Activated CD8-positive, alpha-beta memory T cell treated with anti-CD3 and anti-CD28 coated beads, Interleukin-2, amount 50 U/mL, for 4 hours (primary cell): Measurements from ENCODE around the gene NR2F1-AS1.
"Not testable (repeated sequence)": the region's sequence is repeated elsewhere in the genome, so short reads cannot be mapped to it uniquely, and the experiment has no call there.

Experiments used
- DNase-seq: peaks from one replicate; pipeline ENCODE4 v3.0.0-alpha.2; 2020

Gene NR2F1-AS1

DNA sequence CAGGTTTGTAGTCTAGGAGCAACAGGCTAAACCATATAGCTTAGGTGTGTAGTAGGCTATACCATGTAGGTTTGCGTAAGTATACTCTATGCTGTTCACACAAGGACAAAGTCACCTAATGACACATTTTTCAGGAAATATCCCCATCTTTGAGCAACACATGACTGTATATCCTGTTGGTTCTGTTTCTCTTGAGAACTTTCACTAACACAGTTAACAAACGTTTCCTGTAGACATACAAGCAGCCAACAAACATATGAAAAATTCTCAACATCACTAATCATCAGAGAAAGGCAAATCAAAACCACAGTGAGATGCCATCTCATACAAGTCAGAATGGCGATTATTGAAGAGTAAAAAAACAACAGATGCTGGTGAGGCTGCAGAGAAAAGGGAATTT is 68.2 kb downstream of the NR2F1-AS1 start:
- no peak for DNase-seq

DNA sequence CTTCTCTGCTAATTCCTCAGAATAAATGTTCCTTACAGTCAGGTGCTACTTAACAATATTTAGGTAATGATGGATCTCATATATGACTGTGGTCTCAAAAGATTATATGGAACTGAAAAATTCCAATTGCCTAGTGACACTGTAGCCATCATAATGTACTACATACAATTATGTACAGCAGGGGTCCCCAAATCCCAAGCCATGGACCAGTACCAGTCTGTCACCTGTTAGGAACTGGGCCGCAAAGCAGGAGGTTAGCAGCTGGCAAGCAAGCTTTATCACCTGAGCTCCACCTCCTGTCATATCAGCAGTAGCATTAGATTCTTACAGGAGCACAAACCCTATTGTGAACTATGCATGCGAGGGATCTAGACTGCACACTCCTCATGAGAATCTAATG is 69.6 kb downstream of the NR2F1-AS1 start:
- no peak for DNase-seq

DNA sequence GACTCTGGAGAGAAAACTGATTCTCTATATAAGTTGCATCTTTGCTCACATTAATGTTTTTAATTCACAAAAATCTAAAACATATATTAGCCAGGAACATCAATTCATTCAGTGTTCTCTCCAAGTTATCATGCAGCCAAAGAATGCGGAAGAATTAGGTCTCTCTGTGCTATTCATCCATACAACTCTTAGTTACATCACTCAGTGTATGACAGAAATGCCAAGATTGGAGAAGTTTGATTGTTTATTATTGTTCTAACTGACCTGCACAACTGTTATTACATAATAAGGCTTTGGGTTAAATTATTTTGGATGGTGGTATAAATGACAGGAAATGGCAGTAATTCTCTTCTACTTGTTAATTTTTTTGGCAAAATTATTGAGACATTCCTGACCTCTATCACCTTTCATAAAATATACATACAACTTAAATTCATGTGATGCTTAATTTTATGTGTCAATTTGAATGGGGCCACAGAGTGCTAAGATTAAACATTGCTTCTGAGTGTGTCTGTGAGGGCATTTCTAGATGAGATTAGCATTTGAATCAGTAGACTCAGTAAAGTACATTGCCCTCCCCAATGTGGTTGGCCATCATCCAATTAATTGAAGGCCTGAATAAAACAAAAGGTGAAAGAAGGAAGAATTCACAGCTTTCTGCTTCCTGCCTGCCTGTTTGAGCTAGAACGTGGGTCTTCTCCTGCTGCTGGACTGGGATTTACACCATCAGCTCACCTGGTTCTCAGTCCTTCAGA is 70.2 kb downstream of the NR2F1-AS1 start:
- no peak for DNase-seq

- not testable (repeated sequence) for DNase-seq
Measured at GRCh38 chr5:93505553-93505952, 75.5 kb downstream of the NR2F1-AS1 start.

GRCh38 chr5:93503598-93504067 is 77.4 kb downstream of the NR2F1-AS1 start:
- DNase-seq, result no peak

- no peak for DNase-seq
Measured at GRCh38 chr5:93497096-93497495, 83.9 kb downstream of the NR2F1-AS1 start.

DNA sequence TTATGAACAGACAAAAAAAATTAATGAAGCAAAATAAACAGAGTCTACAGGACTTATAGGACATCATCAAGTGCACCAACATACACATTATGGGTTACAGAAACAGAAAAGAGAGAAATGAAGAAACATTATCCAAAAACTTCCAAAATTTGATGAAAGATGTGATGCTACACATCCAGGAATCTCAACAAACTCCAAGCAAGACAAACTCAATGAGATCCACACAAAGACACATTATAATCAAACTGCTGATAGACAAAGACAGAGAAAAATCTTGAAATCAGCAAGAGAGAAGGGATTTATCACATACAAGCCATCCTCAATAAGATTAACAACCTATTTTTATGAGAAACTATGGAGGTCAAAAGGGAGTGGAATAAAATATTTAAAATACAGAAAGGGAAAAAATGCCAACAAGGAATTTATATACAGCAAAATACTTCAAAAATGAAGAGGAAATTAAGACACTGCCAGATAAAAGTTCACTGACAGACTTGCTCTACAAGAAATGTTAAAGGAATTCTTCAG is 101.0 kb downstream of the NR2F1-AS1 start:
- no peak for DNase-seq

DNA sequence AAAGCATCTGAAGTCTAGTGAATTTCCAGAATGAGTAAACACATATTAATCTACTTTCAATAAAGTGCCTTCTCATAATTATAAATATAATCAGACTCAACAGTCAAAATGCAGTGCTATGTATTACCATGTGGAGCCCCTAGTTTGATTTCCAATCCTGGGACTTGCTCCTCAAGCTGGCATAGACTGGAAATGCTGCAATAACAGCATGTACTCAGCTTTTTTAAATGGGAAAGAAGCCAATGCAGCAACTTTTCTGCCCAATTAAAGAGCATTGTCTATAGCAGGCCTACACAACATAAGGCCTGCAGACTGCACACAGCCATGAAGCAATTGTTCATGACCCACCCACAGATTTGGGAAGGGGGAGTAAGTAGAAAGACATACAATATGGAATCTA is 103.2 kb downstream of the NR2F1-AS1 start:
- DNase-seq, result no peak

GRCh38 chr5:93476251-93476742 is 104.7 kb downstream of the NR2F1-AS1 start:
- DNase-seq, result no peak

- no peak for DNase-seq
Measured at GRCh38 chr5:93462916-93463315, 118.1 kb downstream of the NR2F1-AS1 start.

- no peak for DNase-seq
Measured at GRCh38 chr5:93461756-93462155, 119.3 kb downstream of the NR2F1-AS1 start.

DNA sequence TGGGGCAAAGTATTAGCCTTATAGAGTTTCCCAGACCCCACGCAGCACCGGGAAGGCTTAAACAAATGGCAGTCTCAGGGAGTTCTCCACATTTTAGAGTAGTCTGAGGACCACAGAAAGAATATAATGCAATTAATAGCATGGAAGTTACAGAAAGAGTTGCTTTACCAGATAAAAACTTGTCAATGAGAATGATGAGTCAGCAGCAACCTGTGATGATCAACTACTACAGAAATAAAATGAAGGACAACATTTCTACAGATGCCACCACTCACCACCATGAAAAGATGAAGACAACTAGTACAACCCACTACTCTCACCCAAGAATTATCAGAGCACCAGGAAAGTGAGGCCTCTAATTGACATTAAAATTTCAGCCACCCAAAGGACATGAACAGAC is 120.7 kb downstream of the NR2F1-AS1 start:
- no peak for DNase-seq

DNA sequence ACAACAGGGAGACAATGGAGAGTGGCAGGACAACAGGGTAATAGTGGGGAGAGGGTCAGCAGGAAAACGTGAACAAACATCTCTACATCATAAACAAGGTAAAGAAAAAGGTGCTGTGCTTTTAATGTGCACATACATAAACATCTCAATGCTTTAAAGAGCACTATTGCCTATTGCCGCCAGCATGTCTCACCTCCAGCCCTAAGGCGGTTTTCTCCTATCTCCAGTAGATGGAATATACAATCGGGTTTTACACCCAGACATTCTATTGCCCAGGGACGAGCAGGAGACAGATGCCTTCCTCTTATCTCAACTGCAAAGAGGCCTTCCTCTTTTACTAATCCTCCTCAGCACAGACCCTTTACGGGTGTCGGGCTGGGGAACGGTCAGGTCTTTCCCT is 124.2 kb downstream of the NR2F1-AS1 start:
- DNase-seq, result not testable (repeated sequence)

DNA sequence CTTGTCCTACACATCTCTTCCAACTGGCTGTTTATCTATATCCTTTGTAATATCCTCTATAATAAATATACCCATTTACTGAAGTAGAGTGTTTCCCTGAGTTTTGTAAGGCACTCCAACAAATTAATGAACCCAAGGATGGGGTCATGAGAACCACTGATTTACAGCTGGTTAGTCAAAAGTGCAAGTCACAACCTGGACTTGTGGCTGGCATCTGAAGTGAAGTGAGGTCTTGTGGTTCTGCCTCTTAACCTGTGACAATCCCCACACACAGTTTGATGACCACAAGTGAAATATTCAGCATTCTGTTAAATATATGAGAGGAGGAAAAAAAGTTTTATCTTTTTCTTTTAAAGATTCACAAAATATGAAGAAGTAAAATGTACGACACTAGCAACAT is 126.1 kb downstream of the NR2F1-AS1 start:
- no peak for DNase-seq

GRCh38 chr5:93452255-93452654 is 128.8 kb downstream of the NR2F1-AS1 start:
- no peak for DNase-seq

GRCh38 chr5:93438124-93438523 is 142.9 kb downstream of the NR2F1-AS1 start:
- no peak for DNase-seq

DNA sequence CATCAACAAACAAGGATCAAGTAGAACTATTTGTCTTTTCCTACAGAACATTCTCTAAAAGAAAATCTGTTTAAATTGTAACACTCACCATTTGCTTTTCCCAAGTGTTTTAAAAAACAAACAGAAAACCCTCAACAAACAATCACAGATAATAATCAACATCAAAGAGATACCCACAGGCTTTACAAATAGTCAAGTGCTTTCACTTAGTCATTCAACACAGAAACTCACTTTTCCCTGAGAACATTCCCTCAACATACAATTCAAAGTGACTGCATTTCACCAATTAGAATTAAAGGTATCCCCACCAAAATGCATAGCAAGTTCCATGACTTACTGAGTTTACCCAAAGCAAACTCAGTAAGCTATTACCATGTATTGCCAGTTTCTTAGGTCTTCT is 144.9 kb downstream of the NR2F1-AS1 start:
- DNase-seq, result no peak

DNA sequence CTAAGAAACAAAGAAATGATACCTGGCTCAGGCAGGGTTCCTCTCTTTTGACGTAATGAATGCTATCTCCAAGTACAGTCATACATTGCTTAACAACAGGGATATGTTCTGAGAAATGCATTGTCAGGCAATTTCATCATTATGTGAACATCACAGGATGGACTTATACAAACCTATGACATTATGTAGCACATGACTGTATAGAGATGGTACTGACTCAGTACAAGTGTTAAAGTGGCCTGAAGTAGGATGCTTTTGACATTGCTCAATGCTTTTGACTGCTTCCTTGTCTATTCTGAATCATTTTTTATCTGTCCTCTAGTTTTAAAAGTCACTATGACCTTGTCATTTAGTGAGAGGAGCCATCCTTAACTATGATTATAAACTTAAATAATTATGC is 147.6 kb downstream of the NR2F1-AS1 start:
- DNase-seq, result no peak

DNA sequence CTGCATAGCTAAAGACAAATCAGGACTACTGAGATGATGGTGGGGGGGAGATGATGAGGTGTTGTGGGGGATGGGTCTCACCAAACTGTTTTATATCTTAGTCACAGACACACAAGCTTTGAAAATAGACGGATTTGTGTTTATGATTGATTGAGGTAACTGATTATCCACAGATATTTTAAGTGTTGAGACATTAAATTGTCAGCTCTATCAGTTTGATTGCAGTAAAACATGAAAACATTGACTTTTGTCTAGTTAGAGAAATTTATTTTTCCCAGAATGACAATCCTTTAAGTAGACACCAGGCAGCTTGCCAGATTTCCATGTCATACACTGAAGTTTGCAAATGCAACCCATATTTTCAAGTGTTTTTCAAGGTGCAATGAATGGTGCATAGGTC is 149.8 kb downstream of the NR2F1-AS1 start:
- DNase-seq, result no peak

- no peak for DNase-seq
Measured at GRCh38 chr5:93430673-93431199, 150.3 kb downstream of the NR2F1-AS1 start.

DNA sequence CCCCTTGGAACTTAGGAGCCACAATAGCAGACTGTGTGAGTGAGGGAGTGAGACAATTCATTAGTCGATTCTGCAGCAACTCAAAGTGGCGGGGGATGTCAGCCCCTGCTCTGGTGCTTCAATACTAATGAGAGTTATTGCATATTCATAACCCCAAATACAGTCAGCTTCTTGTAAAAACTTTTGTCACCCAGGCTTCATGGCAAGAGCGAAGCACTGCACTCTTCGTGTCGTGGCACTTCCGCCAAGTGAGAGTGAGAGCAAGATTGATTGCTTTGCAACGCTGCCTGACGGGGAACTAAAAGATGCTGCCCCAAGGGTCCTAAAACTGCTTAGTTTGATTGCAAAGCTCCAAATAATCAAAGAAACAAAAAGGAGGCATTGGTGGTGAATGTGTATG is 150.9 kb downstream of the NR2F1-AS1 start:
- DNase-seq, result no peak

DNA sequence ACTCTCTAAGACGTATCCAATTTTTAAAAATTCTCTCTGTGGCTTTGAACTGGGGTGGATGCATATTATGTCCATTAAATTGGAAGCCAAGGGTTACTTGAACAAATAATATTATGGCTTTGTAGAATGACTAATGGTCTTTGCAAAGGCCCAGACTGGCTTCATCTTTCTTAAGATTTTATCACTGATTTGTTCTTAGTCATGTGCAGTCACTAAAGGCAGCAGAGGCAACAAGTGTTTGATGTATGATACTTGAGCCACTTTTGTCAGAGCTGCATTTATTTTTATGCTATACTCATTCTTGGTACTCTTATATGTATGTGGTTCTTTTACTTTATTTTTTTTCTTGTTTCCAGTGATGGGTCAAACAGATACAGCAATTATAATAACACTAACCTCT is 152.2 kb downstream of the NR2F1-AS1 start:
- DNase-seq, result no peak

- no peak for DNase-seq
Measured at GRCh38 chr5:93427316-93427715, 153.7 kb downstream of the NR2F1-AS1 start.

- no peak for DNase-seq
Measured at GRCh38 chr5:93425096-93425495, 155.9 kb downstream of the NR2F1-AS1 start.
